Duodenal mucosa (tissue), 2 donors: Measurements from ENCODE around the gene SMAD1.

ENCODE experiments used
- H3K27ac ChIP-seq: one replicate; pipeline ENCODE4 v1.7.0; 2013; ENCODE audit warnings: low read depth, low read length
- H3K27me3 ChIP-seq, 2 donors: one replicate each; pipeline ENCODE4 v1.7.0; 2013; ENCODE audit warnings: low read length in 2 of 2, control low read depth in 1 of 2; ENCODE audit not compliant: insufficient read depth in 2 of 2, control insufficient read depth in 1 of 2
- H3K36me3 ChIP-seq, 2 donors: one replicate each; pipeline ENCODE4 v1.7.0; 2013; ENCODE audit warnings: low read length in 2 of 2, control low read depth in 1 of 2; ENCODE audit not compliant: insufficient read depth in 2 of 2, control insufficient read depth in 1 of 2
- H3K4me1 ChIP-seq, 2 donors: one replicate each; pipeline ENCODE4 v1.7.0; 2013; ENCODE audit warnings: low read length in 2 of 2, control low read depth in 1 of 2; ENCODE audit not compliant: insufficient read depth in 2 of 2, control insufficient read depth in 1 of 2
- H3K4me3 ChIP-seq, 2 donors: one replicate each; pipeline ENCODE4 v1.7.0; 2013; ENCODE audit warnings: low read length in 2 of 2, low read depth in 1 of 2
- H3K9ac ChIP-seq, 2 donors: one replicate each; pipeline ENCODE4 v1.7.0; 2013; ENCODE audit warnings: low read length in 2 of 2, low read depth in 1 of 2
- H3K9me3 ChIP-seq, 2 donors: one replicate each; pipeline ENCODE4 v1.7.0; 2013; ENCODE audit warnings: low read length in 2 of 2, control low read depth in 1 of 2; ENCODE audit not compliant: control insufficient read depth in 1 of 2

Gene SMAD1

DNA sequence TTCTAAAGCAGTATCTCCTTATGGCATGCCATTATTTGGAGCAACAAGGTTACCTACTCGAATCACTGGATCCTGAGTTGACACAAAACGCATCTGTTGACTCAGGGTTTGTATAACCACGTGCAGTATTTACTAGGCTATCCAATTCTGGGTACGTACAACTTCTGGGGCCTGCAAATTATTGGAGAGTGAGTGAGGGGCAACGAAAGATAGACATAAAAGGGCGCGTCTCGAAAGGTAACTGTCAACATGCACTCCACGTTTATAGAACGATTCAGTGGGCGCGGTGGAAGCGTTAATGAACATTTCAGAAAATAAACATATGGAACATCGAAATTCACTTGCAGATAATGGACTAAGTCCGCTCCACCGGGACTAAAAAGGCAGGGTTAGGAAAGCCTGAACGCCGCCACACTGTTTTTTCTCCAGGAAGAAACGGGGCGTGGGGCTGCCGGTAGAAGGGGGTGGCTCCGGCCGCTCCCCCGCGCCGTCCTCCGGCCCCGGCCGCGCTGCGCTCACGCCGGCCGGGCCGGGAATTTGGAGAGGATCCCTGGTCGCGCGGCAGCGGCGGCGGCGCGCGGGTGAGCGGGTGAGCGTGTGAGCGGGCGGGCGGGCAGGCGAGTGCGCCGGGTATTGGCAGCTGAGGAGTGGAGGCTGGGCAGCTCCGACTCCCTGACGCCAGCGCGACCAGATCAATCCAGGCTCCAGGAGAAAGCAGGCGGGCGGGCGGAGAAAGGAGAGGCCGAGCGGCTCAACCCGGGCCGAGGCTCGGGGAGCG, at the start of gene SMAD1:
SMAD1 (plus strand) TSS at position 690 of the 778 bp plus-strand sequence. CDS start 32,761 bp downstream, outside the sequence.
- H3K9me3 ChIP-seq, result no peaks in the 10 kb centered on the region
- H3K9ac ChIP-seq, result peak within 1 kb of the TSS; percentile 74 to 77
- H3K4me3 ChIP-seq, result peak within 1 kb of the TSS; percentile 89 to 97
- no peaks in the 10 kb centered on the region for H3K27me3 ChIP-seq
- H3K4me1 ChIP-seq, result peaks cover 21 to 27% of the 10 kb centered on the region in 2 donors
- H3K36me3 ChIP-seq, result no peaks in the 10 kb centered on the region
- peak within 1 kb of the TSS; percentile 80 for H3K27ac ChIP-seq

DNA sequence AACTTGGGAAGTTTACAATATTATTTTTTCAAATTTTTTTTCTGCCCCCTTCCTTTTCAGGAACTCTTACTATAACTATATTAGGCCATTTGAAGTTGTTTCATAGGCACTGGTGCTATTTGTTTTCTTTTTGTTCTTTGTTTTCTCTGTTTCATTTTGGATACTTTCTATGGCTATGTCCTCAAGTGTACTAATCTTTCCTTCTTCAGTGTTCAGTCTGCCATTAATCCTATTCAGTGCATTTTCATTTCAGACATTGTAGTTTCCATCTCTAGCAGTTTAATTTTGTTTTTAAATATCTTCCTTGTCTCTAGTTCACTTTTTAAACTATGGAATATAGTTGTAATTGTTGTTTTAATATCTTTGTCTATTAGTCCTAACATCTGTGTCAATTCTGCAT, 48.0 kb upstream of the SMAD1 start:
- no peak overlapping the region for H3K9ac ChIP-seq
- H3K4me3 ChIP-seq, result no peak overlapping the region
- H3K36me3 ChIP-seq, result no peaks in the 10 kb centered on the region
- H3K9me3 ChIP-seq, result peaks cover 0 to 4% of the 10 kb centered on the region in 2 donors
- no peaks in the 10 kb centered on the region for H3K27me3 ChIP-seq
- no peak overlapping the region for H3K27ac ChIP-seq
- no peaks in the 10 kb centered on the region for H3K4me1 ChIP-seq

DNA sequence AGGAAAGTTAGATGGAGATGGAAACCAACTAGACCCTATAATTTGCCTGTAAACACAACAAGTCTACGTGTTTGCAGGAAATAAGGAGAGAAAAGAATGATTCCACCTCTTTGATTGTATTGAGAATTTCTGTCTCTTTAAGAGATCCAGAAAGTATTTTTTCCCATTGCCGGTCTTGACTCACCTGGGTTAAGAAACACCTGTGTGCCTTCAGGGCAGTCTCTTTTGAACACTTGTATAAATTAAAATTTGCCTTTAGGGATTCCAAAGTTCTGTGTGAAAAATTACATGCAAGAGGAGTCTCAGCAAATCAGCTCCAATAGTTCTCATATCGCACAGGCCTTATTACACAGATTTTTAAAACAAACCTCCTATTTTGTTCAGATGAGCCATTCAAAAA, 46.0 kb upstream of the SMAD1 start:
- Histone ChIP-seq H3K9me3 (peaks cover 0 to 4% of the 10 kb centered on the region in 2 donors), H3K4me1 (no peaks in the 10 kb centered on the region), H3K36me3 (no peaks in the 10 kb centered on the region), H3K9ac (no peak overlapping the region), H3K27ac (no peak overlapping the region), H3K4me3 (no peak overlapping the region), H3K27me3 (no peaks in the 10 kb centered on the region)

DNA sequence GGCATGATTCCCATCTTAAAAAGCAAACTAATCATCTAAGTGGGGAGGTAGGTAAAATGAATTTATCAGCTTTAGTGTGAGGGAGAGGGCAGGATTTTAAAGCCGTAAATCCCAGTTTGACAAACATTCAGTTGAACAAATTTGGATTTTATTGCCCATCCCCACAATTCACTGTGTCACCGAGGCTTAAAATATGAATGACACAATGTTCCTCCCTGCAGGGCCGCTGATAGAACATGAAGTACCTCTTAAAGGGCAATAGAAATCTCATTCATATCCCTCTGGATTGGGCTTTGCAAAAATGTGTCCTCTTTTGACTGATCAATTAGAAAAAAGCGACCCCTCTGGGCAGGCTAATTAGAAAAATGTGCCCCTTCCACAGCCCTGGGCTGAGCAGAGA, 45.5 kb upstream of the SMAD1 start:
- Histone ChIP-seq H3K9ac (no peak overlapping the region), H3K27me3 (no peaks in the 10 kb centered on the region), H3K36me3 (no peaks in the 10 kb centered on the region), H3K4me1 (no peaks in the 10 kb centered on the region), H3K27ac (no peak overlapping the region), H3K4me3 (no peak overlapping the region), H3K9me3 (peaks cover 0 to 4% of the 10 kb centered on the region in 2 donors)

DNA sequence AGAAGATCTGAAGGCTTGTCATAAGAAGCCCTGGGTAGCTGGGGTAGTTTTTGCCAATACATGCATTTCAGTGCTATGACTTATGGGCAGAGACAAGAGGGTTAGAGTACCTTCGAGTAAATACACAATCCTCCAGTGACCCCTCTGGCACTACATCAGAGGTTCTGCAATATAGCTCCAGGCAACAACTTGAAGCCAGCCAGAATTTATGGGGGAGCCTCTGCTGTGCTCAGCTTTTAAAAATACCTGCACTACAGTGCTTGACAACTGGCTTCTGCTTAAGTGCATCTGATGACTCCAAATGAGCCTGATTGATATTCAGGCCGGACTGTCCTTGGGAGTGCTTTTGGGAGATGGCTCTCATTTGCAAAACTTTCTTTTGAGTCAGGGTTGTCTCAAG, 44.9 kb upstream of the SMAD1 start:
- Histone ChIP-seq H3K27ac (no peak overlapping the region), H3K9ac (no peak overlapping the region), H3K9me3 (peaks cover 0 to 4% of the 10 kb centered on the region in 2 donors), H3K27me3 (no peaks in the 10 kb centered on the region), H3K36me3 (no peaks in the 10 kb centered on the region), H3K4me1 (no peaks in the 10 kb centered on the region), H3K4me3 (no peak overlapping the region)

DNA sequence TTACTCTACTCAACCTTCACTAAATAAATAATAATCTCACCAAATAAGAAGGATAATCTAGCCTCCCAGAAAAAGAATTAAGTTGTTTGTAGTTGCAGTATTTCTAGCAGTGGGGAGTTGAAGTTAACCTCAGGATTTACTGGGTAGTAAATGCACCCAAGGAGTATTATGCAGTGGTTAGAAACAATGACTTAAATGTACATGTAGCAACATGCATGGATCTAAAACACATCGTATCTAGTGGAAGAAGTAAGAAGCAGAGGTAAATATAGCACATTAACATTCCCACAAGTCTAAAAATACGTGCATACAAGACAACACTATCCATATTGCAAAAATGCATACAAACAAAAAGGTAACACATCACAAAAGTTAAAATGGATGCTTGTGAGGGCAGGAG, 44.2 kb upstream of the SMAD1 start:
- no peaks in the 10 kb centered on the region for H3K27me3 ChIP-seq
- H3K4me3 ChIP-seq, result no peak overlapping the region
- peaks cover 0 to 4% of the 10 kb centered on the region in 2 donors for H3K9me3 ChIP-seq
- no peaks in the 10 kb centered on the region for H3K4me1 ChIP-seq
- H3K36me3 ChIP-seq, result no peaks in the 10 kb centered on the region
- H3K9ac ChIP-seq, result no peak overlapping the region
- H3K27ac ChIP-seq, result no peak overlapping the region

DNA sequence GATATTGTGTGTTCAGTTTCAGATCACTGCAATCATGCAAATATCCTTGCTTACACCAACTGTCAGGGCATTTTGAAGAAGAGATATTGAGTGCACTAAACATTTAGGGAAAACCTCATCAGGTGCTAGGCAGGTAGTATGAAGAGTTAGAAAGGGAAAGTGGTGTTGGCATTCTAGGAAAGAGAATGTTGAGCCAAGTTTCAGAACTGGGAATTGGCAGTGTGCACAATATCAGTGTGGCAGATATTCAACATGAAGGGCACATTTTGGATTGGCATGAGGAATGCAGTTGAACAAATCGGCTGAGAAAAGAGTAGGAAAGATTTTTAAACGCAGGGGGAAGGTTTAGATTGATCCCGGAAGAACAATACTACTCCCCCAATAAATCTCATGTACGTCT, 43.4 kb upstream of the SMAD1 start:
- H3K36me3 ChIP-seq, result no peaks in the 10 kb centered on the region
- no peak overlapping the region for H3K4me3 ChIP-seq
- no peak overlapping the region for H3K27ac ChIP-seq
- no peaks in the 10 kb centered on the region for H3K4me1 ChIP-seq
- H3K27me3 ChIP-seq, result no peaks in the 10 kb centered on the region
- H3K9ac ChIP-seq, result no peak overlapping the region
- peaks cover 0 to 4% of the 10 kb centered on the region in 2 donors for H3K9me3 ChIP-seq

DNA sequence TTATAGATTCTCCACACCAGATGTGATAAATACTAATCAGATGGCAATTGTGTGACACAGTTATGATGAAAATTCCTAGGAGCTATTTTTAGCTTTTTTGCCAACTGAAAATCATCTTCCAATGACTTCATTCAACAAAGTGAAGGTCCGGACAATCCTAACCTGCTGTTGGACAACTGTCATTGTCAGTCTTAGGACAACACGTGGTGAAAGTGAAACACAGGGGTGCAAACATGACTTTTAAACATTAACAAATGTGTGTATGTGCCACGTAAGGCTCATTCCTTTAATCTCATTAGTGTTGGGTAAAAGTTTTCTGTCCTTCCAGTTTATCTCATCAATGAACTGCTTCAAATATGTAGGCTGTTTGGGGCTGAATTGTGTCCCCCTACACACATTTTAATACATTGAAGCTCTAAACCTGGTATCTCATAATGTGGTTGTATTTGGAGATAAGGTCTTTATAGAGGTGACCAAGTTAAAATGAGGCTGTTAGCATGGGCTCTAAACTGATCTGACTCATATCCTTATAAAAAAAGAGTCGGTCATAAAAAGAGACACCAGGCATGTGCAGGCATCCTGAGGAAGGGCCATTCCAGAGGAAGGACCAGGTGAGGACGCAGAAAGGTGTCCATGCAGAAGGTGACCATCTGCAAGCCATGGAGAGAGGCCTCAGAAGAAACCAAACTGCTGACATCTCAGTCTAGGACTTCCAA, 41.2 kb upstream of the SMAD1 start:
- Histone ChIP-seq H3K27ac (no peak overlapping the region), H3K9me3 (no peaks in the 10 kb centered on the region), H3K36me3 (no peaks in the 10 kb centered on the region), H3K27me3 (no peaks in the 10 kb centered on the region), H3K4me3 (no peak overlapping the region), H3K9ac (no peak overlapping the region), H3K4me1 (no peaks in the 10 kb centered on the region)

DNA sequence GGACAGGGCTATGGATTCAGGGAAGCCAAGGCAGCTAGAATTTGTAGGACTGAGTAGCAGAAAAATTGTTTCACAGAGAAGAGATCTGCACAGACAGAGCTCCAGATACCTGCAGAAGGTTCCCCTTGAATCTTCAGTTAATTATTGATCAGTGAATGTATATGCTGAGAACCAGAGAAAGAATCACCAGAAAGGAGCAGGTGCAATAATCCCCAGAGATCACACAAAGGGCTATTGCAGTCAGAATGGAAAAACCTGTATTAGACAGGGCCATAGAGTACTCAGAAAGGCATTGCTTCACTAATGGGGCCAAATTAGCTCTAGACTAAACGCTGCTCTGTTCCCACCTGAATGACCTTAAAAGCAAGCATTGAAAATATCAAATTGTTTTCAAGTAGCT, 35.5 kb upstream of the SMAD1 start:
- Histone ChIP-seq H3K36me3 (no peaks in the 10 kb centered on the region), H3K9me3 (no peaks in the 10 kb centered on the region), H3K4me1 (no peaks in the 10 kb centered on the region), H3K4me3 (no peak overlapping the region), H3K27me3 (no peaks in the 10 kb centered on the region), H3K27ac (no peak overlapping the region), H3K9ac (no peak overlapping the region)

DNA sequence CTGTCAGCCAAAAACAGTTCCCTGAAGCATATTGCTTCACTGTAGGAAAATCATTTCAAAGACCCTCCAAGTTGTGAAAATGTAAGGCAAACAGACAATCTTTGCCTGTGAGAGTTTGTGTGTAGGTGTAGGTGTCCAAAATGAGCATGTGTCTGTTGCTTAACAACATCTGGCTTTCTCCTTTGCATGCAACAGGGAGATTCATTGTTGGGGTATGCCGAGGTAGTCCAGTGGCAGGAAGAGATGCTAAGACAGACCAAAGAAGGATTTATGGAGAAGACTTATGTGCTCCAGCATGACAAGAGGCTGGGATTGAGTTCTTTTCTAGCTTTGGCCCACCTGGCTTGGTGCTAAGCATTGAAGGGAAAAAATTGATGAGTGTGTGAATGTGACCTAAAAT, 29.8 kb upstream of the SMAD1 start:
- H3K4me3 ChIP-seq, result no peak overlapping the region
- no peaks in the 10 kb centered on the region for H3K27me3 ChIP-seq
- no peak overlapping the region for H3K27ac ChIP-seq
- no peak overlapping the region for H3K9ac ChIP-seq
- H3K9me3 ChIP-seq, result no peaks in the 10 kb centered on the region
- H3K36me3 ChIP-seq, result no peaks in the 10 kb centered on the region
- H3K4me1 ChIP-seq, result no peaks in the 10 kb centered on the region
